HG03097 (cell line): Measurements from ENCODE around the gene RADIL.

Experiments
- ATAC-seq: cut with Tn5 transposase; IDR thresholded peaks from one replicate; pipeline ENCODE4 v1.9.1; 2021; ENCODE audit not compliant: unreplicated experiment, low FRiP score

Gene RADIL

DNA sequence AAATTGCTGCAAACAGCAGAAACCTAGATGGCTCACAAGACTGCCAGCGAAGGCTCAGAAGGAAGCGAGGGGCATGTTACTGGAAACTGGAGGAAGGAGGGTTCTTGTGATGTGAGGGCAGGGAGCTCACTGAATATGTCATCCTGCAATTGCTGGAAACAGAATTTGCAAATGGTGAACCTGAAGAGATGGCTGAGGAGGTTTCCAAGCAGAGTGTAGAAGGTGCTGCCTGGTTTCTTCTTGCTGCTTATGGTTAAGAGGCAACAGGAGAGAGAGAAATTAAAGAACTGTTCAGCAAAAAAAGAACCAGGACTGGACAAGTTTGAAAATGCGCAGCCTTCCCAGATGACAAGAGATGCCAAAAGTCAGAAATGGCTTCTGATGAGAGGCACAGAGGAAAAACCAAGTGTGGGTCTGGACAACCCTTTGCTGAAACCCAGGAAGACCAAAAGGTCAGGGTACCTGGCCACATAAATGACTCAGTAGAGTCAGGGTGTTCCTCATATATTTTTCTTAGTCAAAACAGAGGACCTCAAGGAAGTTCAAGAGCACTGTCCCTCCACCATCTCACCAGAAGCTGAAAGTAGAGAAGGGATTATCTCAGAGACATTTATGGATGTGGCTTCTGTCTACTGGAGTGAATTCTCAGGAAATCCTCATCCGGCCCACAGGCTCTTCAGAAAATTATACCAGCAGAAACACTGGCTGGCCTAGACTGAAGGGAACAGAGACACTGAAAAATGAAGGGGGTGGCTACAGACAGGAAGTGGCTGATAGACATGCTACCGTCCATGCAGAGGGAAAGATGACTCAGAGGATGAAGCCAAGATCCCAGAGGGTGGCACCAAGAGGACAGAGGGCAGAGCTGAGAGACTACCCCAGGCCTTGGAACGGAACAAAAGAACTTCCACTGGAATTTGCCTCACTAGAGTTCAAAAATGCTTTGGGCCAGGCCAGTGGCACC lies 31.8 kb downstream of the RADIL start:
- no peak for ATAC-seq

DNA sequence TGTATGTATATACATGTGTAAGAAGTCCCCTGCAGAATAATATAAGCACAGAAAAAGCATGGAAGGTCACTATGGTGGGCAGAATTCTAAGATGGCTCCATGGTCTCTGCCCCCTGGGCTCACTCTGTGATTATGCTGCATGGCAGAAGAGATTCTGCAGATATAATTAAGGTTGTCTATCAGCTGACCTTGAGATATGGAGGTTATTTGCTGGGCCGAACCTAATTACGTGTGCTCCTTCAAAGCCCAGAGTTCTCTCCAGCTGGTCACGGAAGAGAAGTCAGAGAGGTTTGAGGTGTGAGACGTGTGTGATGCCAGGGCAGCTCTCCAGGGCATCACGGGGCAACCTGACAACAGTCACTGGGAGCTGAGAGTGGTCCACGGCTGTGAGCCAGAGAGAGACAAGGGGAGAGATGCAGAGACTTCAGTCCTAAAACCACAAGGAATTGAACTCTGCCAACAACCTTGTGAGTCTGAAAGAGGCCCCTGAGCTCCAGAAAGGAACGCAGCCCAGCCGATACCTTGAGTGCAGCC lies 33.2 kb downstream of the RADIL start:
- no peak for ATAC-seq

DNA sequence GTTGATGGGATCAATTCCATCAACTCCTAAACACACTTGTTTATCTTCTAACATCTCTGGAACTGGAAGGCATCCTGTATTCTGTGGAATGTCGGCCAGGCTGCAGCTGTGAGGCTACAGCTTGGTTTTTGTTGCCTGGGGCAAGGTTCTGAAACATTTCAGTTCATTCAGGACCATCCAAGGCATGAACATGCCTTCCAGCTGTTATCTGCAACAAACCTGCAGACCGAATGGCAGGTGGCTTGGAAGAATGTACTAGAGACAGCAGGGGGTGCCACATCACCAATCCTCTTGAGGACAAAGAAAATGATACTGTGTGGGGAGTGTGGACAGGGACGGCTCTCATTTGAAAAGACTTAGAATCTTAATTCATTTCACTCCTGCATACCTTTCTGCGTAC lies 34.1 kb downstream of the RADIL start:
- no peak for ATAC-seq

DNA sequence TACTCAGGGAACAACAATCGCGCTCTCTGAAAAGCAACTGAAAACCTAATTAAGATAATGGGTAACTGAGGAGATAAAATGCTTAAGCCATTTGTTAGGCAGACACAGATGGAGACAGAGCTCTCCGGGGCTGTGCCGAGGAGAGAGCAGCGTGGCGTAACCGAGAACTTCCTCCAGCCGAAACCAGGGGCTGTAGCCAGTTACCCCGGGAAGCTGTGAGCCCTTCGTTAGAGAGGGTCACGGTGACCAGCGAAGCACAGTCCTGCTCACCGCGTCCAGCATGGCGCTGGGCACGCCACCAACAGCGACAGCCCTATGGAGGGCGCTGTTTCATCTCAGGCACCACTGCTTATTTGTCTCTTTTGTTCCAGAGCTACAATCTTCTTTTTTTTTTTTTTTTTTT lies 37.8 kb downstream of the RADIL start:
- ATAC-seq: no peak

DNA sequence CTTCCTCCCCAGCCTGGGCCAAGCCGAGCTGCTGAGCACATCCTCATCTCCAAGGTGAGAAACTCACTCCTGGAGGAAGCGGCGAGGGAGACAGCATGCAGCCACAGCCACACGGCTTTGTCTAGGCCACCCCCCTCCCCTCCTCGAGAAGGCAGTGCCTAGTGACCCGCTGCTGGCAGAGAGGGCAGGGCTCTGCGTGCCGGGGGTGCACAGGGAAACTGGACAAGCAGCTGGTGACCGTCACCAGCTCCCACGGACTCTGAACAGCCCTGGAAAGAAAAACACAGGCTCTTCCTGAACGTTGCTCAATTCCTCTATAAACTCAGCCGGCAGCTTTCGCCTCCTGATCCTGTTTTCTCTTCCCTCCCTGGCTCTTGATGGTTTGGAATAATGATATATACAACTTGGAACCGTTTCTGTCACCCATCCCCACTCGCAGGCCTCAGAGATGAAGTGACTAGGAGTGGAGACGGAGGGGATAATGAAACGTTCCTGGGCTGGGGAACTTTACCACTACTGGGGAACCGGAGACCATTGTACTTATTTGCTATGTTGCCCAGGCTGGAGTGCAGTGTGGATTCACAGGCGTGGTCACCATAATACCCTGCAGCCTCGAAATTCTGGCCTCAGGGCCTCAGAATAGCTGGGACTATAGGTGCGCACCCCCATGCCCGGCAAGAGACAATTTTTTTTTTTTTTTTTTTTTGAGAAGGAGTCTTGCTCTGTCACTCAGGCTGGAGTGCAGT lies 41.0 kb downstream of the RADIL start:
- no peak for ATAC-seq

DNA sequence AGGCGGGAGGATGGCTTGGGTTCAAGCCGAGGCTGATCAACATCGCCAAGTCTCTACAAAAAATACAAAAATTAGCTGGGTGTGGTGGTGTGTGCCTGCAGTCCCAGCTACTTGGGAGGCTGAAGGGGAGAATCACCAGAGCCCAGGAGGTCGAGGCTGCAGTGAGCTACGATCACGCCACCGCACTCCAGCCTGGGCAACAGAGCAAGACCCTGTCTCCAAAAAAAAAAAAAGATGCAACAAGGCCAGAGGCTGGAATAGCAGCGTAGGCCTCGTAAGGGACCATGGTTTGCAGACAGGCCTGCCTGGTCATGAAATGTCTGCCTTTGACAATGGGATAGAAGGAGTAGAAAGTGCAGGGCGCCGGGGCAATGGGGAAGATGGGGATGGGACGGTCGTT lies 41.7 kb downstream of the RADIL start:
- no peak for ATAC-seq

DNA sequence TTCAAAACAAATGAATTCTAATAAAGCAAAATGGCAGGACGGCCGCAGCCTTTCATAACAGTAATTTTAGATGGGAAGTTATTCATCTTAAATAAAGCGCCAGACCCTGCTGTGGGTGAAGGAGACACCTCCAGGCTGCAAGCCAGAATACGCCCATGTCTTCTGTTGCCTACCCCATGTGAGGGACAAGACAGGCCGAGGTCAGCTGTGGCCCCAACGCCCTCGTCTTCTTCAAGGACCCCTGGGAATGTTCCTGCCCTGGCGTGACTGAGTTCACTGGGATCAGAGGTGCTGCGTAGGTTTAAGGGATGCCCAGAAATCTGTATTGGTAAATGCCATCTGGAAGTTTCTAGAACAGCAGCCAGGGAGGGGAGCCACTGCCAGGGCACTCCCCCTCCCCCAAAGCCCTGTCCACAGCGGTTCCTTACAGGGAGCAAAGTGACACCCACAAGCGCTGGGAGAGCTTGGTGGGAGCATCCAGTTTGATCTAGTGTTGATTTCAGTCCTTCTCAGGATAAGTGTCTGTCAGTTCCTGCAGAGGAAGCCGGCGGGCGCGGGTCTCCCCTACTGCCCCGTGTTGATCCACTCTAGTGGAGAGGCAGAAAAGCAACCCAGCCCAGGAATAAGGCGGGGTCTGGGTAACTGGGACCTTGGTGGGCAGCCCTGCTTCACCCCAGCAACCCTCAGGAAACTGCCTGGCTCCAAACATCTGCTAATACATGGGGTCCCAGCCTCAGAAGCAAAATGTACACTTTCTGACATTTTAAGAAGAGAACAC lies 42.3 kb downstream of the RADIL start:
- no peak for ATAC-seq

DNA sequence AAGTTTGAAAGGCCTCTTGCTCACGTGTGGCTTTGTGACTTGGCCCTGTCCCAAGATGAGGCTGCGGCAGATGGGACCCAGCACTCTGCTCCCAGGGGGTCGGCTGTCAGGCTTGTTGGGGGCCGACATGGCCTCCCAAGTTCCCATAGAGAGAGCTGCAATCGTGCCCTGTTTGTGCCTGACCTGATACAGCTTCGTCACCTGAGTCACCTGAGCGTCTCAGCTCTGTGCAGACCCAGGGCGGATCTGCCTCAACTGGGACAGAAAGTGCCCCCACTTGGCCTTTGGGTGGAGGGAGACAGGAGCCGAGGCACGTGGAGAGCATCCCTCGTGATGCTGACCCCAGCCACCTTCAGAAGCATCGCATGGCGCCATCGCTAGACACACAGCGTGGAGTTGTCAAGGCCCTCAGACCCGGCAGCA lies 43.4 kb downstream of the RADIL start:
- no peak for ATAC-seq

DNA sequence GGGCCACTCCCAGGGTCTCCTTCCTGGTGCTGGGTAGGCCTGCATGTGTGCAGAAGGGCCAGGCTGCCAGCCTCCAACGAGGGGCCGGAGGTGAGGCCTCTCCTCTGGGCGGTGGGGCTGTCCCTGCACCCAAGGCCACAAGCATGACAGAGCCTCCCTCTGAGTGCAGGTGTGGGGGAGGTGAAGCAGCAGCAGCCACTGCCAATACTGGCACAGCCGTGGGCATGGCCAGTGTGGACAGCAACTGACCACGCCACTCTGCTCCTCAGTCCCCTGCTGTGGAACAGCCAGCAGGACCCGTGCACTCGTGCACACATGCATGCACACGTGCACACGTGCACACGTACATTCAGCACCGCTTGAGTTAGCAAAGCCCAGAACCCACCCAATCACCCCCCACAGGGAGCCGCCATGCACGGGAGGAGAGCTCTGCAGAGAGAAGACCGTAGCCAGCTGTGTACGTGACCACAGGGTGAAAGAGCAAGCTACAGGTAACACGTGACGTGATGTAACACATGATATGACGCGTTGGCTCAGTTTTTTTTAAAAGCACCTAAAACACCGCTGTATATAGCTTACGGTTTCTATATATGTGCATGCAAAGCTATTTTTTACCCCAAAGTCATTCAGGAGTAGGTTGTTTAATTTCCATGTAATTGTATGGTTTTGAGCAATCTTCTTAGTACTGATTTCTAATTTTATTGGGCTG lies 44.7 kb downstream of the RADIL start:
- no peak for ATAC-seq

DNA sequence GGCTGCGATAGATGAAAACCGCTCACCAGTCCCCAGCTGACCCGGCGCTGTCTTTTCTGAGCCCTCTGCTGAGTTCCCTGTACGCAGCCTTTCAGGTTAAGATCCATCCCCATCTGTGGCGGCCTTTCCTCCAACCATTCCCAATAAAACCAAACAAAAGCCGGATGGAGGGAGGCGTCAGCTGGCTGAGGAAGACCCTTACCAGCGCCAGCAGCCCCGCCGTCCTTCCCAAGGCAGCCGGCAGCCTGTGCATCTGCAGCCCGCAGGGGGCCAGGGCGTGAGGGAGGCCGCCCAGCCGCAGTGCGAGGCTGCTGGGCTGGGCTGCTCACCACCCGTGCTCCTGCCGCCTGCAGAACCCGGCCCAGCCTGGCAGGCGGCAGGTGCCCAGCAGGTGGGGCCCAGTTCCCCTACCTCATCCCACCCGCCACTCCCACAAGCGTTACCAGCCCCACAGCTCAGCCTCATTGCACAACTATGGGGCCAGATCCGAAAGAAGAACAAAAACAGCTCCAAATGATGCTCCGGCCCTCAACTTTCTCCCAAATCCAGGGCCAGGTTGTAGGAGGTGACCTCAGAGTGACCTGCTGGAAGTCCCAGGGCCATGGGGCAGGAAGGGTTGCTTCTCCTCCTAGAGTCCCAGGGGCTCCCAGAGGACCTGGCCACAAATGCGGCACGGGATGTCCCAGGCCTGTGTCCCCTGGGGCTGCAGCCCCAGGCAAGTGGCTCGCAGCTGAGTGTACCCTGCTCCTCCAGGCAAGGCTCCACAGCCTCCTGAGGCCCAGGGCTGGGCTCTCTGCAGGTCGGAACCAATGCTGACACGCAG lies 45.5 kb downstream of the RADIL start:
- no peak for ATAC-seq

DNA sequence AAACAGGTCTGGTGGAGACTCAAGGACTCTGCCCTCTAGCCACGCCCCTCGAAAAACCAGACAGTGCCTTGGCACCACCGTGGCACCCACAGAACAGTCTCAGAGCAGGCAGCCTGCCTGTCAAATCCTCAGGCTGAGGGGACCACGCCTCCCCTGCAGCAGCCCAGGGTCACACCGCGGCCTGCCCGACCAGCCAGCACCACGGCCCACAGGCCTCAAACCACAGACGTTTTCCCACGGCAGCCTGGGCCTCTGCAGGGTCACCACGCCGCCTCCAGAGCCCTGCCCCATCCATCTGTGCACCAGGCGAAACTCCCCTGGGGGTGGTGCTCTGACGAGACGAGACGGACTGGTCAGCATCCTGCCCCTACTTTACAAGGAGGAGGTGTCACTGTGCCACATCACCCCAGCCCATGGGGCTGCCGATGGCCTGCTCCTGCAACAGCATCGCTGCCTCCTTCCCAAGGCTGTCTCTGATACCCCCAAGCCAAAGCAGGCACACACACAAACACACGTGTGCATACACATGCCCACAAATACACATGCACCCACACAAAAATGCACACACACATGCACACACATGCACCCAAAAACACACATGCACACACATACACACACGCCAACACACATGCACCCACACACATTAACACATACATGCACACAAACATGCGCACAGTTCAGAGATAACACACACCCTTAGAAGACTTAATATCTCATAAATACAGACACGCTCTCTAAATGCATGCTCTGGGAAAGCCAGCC lies 46.3 kb downstream of the RADIL start:
- ATAC-seq: no peak

DNA sequence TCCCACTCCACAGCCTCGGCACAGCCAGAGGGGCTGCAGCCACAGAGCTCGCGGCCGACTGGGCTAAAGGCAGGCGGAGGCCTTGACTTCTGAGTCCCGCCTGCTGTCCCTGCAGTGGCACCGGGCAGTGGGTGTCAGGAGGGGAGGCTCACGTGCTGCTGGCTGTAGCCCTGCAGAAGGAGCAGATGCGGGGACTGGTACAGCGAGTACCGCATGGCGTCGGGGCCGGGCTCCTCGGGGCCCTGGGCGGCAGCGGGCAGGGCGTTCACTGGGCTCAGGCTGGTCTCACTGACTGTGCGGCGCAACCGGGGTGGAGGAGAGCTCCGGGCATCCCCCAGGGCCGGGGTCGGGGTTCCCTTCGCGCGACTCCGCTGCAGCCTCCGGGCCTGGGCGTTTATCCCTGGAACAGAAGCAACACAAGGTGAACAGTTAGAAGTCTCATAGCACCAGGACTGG lies 47.3 kb downstream of the RADIL start:
- no peak for ATAC-seq

DNA sequence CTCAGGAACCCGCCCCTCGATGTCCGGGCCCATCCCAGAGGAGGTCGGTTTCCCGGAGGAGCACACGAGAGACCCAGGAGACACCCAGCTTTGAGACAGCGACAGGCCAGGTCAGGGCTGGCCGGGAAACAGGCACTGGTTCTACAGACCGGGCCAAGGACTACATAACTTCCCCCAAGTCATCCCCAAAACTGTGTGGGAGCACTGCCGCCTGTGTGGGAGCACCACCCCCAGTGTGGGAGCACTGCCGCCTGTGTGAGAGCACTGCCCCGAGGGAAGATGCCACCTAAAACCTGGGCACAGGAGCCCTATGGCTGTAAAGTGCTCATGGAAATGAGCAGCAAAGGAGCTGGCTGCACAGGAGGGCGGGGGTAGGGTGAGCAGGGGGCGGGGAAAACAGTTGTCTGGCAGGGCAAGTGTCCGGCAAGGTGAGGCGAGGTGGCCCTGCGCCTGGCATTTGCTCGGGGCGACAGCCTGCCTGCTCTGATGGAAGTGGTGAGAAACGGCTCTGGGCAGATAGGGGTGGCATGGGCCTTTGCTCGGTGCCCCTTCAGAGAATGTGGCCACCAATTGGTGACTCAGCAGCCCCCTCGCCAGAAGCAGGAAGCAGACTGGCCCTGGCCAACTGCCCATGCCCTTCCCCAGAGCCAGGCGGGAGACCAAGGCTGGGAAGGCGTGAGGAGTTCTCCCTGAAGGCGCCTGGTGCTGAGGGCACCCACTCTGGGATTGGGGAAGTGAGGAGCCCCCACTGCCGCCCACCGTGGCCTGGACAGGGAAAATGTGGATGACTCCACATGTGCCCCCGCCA lies 47.9 kb downstream of the RADIL start:
- ATAC-seq: no peak

DNA sequence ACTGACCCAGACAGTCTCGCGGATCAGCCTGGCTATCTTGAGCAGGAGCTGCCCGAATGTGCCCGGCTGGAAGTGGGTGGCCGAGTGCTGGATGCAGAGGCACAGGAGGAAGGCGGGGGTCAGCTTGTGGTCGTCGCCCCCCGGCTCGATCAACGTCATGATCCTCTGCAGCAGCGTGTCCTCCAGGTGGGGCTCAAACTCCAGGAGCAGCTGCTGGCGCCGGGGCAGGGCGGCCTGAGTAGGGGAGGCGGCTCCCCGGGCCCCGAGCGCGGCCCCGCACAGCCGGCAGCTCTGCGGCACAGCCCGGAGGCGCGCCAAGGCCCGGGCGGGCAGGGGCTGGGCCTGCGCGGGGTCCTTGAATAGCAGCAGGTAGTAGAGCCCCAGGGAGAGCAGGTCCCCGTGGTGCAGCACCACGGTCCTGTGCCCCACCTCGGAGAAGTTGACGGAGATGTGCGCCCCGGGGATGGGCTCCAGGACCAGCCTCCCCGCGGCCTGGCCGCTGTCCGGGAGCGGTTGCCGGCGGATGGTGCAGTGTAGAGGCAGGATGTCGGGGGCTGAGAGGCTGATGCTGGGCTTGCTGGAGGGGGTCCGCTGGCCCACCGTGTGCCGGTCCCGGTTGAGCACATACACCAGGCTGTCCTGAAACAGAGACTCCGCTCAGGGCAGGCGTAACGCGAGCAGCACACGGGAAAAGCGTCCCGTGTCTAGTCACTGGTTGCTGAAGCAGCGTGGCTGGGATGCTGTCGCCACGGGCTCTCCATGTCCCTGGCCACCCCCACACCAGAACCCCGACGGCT lies 48.7 kb downstream of the RADIL start:
- no peak for ATAC-seq

DNA sequence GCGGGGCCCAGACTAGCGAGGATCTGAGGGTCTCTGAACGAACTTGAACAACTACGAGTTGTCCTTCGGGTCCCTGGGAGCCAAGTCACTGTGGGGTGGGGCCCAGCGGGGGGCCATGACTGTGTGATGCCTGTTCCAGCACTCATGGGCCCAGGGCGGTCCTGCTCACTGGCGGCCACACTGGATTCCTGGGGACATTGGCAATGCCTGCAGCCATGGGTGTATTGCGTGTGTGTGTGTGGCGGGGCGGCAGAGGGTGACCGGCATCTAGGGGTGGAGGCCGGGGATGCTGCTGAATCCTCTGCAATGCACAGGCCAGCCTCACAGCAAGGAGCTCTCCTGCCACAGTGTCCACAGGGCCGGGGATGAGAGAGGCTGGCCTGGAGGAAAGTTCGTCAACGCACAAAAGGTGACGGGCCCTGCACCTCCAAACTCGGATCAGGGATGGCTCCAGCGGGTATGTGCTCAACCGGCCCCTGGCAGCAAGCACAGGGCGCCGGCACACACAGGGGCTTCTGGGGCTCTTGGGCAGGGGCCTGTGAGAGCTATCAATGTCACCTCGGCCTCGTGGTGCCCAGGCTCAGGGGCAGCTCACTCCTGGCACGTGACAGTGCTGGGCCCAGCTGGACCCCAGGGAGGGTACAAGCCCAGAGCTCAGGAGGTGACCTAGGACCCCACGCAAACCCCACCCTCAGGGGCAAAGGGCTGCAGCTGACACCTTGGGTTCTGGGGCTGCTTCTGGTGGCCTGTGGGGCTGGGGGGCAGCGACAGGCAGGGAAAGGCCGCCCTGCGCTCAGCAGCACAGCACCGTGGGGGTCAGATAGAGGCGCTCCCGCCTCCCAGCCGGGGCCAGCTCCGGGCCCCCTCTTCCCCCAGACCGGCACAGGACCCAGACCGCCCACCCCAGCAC lies 49.6 kb downstream of the RADIL start:
- ATAC-seq: no peak

DNA sequence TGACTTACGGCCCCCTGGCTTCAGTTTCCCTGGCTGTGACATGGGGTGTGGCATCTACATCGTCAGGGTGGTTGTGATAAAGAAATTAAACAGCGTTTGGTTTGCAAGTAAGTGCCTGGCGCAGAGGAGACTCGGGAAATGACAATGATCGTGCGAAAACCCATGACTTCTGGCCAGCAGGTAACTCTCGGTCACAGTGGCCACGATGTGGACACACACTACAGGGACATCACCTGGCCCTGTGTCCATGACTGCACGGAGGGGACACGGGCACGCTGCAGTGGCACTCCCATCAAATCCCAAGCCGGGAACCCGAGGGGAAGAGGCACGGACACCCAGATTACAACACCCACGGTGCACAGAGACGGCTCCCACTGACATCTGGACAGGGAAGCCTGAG lies 50.3 kb downstream of the RADIL start:
- ATAC-seq: no peak
